Measurements from ENCODE around the gene ZNF462. TPM values are rescaled to one million over a fixed set of nuclear protein-coding genes. Genes with fewer than 3 reads are reported as not detected.
A peak's percentile ranks its signal among the peaks of the same experiment; 100 is the strongest.

The ZNF462 gene
- total RNA-seq, 1 experiment from 2014 or later = 34.5 TPM

DNA sequence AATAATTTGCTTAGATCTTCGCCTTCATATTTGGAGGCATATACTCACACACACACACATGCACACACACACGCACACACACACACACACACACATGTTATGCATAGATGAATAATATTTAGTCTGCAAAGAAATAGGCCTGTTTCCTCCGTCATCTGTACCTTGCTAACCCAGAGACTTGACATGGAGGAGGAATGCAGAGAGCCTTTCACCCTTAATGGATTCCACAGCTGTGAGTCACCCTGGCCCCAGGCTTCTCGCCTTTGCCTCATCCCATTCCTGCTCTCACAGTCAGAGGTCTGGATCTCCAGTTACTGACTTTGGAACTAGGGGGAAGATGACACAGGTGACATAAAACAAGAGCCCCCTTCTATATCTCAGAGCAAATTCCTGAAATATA is 29.7 kb downstream of the ZNF462 start:
- H3K4me1 Mint-ChIP-seq (ENCODE audit: low read depth, unreplicated experiment) = peaks cover 43% of the 10 kb centered on the region
- Histone ChIP-seq H3K27me3 (replicated peaks; ENCODE audit: control insufficient read depth, insufficient read depth, low read length) (no peaks in the 10 kb centered on the region), H3K4me3 (ENCODE audit: low read depth, low read length) (no peak overlapping the region), H3K36me3 (ENCODE audit: control insufficient read depth, insufficient read depth, low read length) (no peaks in the 10 kb centered on the region), H3K4me1 (peaks cover 61% of the 10 kb centered on the region), H3K9me3 (no peaks in the 10 kb centered on the region)
- BruUV-seq (replicated peaks) = no TSS peak
- ChIA-PET CTCF (interaction anchor here (1.5 kb wide), 1 partner anchor 28 kb away, joined by 3 read pairs; no protein-coding TSS in a partner anchor), POLR2A (no interaction called here)
- H3K4me3 Mint-ChIP-seq (ENCODE audit: unreplicated experiment) = peak overlapping the region; percentile 40
- H3K27ac Mint-ChIP-seq (ENCODE audit: unreplicated experiment) = peak overlapping the region; percentile 92
- intact Hi-C loops (cut with micrococcal nuclease; ENCODE audit: unreplicated experiment) = loop anchor here (1.0 to 2.0 kb wide), 2 partner anchors 29 to 30 kb away; partner anchors contain the start of gene ZNF462
- no peaks in the 10 kb centered on the region for H3K9me3 Mint-ChIP-seq (ENCODE audit: unreplicated experiment)
- H3K36me3 Mint-ChIP-seq (ENCODE audit: insufficient read depth, unreplicated experiment) = peaks cover 14% of the 10 kb centered on the region
- no peak for TF ChIP-seq CTCF (IDR thresholded peaks at IDR 0.05; ENCODE audit: insufficient read depth in 1 of 2, low read depth in 1 of 2, low read length in 1 of 2, severe bottlenecking in 1 of 2, unreplicated experiment in 1 of 2)
- DNase-seq = peak; percentile 84 to 90
- H3K27me3 Mint-ChIP-seq (ENCODE audit: insufficient read depth, unreplicated experiment) = no peaks in the 10 kb centered on the region

DNA sequence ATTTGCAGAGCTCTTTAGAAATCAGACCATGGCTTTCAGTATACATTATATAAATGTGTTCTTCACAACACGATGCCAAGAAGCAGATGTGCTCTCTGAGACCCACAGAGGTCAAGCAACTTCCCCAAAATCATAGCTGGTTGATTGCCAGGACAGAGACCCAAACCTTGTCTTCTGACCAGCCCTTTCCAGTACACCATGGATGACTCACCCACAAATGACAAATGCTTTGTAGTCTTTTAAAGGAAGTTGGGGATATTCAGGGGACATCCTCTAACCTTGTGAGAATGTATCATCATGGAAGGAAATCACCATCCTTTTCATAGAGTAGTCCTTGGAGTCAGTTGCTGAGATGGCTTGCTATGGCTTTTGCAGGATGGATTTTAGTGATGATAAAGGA is 30.1 kb downstream of the ZNF462 start:
- intact Hi-C loops (cut with micrococcal nuclease; ENCODE audit: unreplicated experiment) = loop anchor here (2.0 kb wide), 1 partner anchor 30 kb away; the partner anchor contains the start of gene ZNF462
- H3K27me3 ChIP-seq (replicated peaks; ENCODE audit: control insufficient read depth, insufficient read depth, low read length) = no peaks in the 10 kb centered on the region
- Mint-ChIP-seq H3K9me3 (ENCODE audit: unreplicated experiment) (no peaks in the 10 kb centered on the region), H3K4me1 (ENCODE audit: low read depth, unreplicated experiment) (peaks cover 45% of the 10 kb centered on the region), H3K27me3 (ENCODE audit: insufficient read depth, unreplicated experiment) (no peaks in the 10 kb centered on the region), H3K27ac (ENCODE audit: unreplicated experiment) (peak overlapping the region; percentile 92), H3K4me3 (ENCODE audit: unreplicated experiment) (peak overlapping the region; percentile 40), H3K36me3 (ENCODE audit: insufficient read depth, unreplicated experiment) (peaks cover 14% of the 10 kb centered on the region)
- H3K36me3 ChIP-seq (ENCODE audit: control insufficient read depth, insufficient read depth, low read length) = no peaks in the 10 kb centered on the region
- ChIA-PET CTCF (interaction anchor here (1.5 kb wide), 1 partner anchor 28 kb away, joined by 3 read pairs; no protein-coding TSS in a partner anchor), POLR2A (no interaction called here)
- H3K9me3 ChIP-seq = no peaks in the 10 kb centered on the region
- DNase-seq = no peak
- H3K4me3 ChIP-seq (ENCODE audit: low read depth, low read length) = no peak overlapping the region
- H3K4me1 ChIP-seq = peaks cover 61% of the 10 kb centered on the region
- no TSS peak for BruUV-seq (replicated peaks)
- TF ChIP-seq CTCF (IDR thresholded peaks at IDR 0.05; ENCODE audit: insufficient read depth in 1 of 2, low read depth in 1 of 2, low read length in 1 of 2, severe bottlenecking in 1 of 2, unreplicated experiment in 1 of 2) = no peak

- intact Hi-C loops (cut with micrococcal nuclease; ENCODE audit: unreplicated experiment) = no loop called here
- Mint-ChIP-seq H3K9me3 (ENCODE audit: unreplicated experiment) (peaks cover 15% of the 10 kb centered on the region), H3K27me3 (ENCODE audit: insufficient read depth, unreplicated experiment) (no peaks in the 10 kb centered on the region), H3K4me1 (ENCODE audit: low read depth, unreplicated experiment) (peaks cover 23% of the 10 kb centered on the region), H3K27ac (ENCODE audit: unreplicated experiment) (no peak overlapping the region), H3K36me3 (ENCODE audit: insufficient read depth, unreplicated experiment) (peaks cover 22% of the 10 kb centered on the region), H3K4me3 (ENCODE audit: unreplicated experiment) (no peak overlapping the region)
- ChIA-PET CTCF (no interaction called here), POLR2A (no interaction called here)
- no peak for DNase-seq
- H3K27me3 ChIP-seq (replicated peaks; ENCODE audit: control insufficient read depth, insufficient read depth, low read length) = no peaks in the 10 kb centered on the region
- H3K4me3 ChIP-seq (ENCODE audit: low read depth, low read length) = no peak overlapping the region
- BruUV-seq (replicated peaks) = no TSS peak
- H3K4me1 ChIP-seq = peaks cover 36% of the 10 kb centered on the region
- no peaks in the 10 kb centered on the region for H3K36me3 ChIP-seq (ENCODE audit: control insufficient read depth, insufficient read depth, low read length)
- H3K9me3 ChIP-seq = peaks cover 6% of the 10 kb centered on the region
- no peak for TF ChIP-seq CTCF (IDR thresholded peaks at IDR 0.05; ENCODE audit: insufficient read depth in 1 of 2, low read depth in 1 of 2, low read length in 1 of 2, severe bottlenecking in 1 of 2, unreplicated experiment in 1 of 2)
Measured at GRCh38 chr9:106896695-106897094, 33.7 kb downstream of the ZNF462 start.

Data from Caco-2 (cell line).